C4-2B (cell line): ENCODE data around the gene FBXL16.
A peak's percentile ranks its signal among the peaks of the same experiment; 100 is the strongest.

Source experiments
- H3K27ac ChIP-seq: fragments of 450-650 bp; 2 replicates; pipeline ENCODE4 v1.5.1; 2017
- ZFX ChIP-seq: fragments of 450-650 bp; IDR thresholded peaks from 2 replicates; pipeline ENCODE4 v1.6.1; 2017
- TF ChIP-seq, protein P1 (sequence below): fragments of 450-650 bp; conservative IDR thresholded peaks from 2 replicates; pipeline ENCODE4 v1.5.1; 2017; ENCODE audit warnings: mild to moderate bottlenecking

The FBXL16 gene

DNA sequence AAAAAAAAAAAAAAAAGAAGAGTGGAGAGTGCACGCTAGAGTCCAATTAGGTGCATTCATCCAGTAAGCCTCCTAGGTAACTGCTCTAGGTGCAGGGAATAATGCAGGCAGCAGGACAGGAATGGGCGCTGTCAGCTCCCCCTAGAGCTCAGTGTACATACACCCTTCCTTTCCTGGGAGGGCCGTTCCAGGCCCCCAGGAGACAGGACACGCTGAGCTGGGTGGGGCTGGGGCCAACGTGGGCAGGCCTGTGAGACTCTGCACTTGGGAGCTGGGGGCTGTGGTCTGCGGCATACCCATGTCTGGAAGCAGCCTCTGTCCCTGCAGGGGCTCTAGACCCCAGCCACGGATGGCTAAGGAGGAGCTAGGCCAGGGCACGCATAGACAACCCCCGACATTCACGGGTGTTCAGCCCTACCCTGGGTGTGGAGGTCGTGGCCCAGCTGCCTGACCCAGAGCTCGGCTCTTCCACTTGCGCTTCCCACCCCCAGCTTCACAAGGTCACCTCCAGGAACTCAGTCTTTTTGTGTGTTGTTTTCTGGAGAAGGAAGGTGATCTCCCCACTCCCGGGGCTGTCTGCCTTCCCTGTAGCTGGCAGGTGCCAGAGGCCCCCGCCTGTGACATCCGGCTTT lies 14.3 kb upstream of the FBXL16 start:
- TF ChIP-seq ZFX: no peak
- TF ChIP-seq, protein P1, sequence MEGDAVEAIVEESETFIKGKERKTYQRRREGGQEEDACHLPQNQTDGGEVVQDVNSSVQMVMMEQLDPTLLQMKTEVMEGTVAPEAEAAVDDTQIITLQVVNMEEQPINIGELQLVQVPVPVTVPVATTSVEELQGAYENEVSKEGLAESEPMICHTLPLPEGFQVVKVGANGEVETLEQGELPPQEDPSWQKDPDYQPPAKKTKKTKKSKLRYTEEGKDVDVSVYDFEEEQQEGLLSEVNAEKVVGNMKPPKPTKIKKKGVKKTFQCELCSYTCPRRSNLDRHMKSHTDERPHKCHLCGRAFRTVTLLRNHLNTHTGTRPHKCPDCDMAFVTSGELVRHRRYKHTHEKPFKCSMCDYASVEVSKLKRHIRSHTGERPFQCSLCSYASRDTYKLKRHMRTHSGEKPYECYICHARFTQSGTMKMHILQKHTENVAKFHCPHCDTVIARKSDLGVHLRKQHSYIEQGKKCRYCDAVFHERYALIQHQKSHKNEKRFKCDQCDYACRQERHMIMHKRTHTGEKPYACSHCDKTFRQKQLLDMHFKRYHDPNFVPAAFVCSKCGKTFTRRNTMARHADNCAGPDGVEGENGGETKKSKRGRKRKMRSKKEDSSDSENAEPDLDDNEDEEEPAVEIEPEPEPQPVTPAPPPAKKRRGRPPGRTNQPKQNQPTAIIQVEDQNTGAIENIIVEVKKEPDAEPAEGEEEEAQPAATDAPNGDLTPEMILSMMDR: peak; percentile 32
- H3K27ac ChIP-seq: peak overlapping the region; percentile 100

DNA sequence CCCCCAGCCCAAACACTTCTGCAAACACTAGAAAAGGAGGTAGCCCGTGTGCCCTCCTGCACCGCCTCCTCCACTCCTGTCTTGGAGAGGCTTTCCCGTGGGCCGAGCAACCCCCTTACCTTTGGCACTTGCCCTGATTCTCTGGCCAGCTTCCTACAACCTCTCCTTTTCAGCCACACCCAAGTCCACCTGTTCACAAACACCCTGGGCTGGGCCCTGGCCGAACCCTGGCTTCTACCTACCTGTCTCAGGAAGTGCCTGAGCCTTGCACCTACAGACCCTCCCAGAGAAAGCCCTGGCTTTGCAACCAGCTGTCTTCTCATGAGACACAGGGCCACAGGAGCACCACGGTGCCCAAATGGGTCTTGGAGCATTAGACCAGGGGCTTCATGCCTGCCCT lies 13.3 kb upstream of the FBXL16 start:
- TF ChIP-seq, protein P1: no peak
- no peak for TF ChIP-seq ZFX
- H3K27ac ChIP-seq: peak overlapping the region; percentile 100; the same call in 1 of the 2 replicates

DNA sequence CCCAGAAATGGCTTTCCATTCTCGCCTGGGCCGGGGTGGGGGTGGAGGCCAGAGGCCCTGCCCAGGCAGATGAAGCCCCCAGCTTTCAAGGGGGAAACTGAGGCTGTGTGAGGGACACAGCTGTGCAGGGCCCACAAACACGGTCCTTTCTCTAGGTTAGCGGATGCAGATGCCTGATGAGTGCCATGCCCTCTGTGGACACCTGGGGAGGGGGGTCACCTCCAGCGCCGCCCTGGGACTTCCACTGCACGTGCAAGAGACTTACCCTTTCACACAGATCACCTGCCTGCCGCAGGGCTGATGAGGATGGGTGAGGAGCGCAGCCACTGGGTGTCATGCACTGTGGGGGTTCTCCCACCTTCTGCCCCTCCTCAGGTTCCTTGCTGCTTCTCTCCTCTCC lies 12.8 kb upstream of the FBXL16 start:
- TF ChIP-seq, protein P1: no peak
- TF ChIP-seq ZFX: no peak
- H3K27ac ChIP-seq: no peak overlapping the region; the same call in 1 of the 2 replicates

DNA sequence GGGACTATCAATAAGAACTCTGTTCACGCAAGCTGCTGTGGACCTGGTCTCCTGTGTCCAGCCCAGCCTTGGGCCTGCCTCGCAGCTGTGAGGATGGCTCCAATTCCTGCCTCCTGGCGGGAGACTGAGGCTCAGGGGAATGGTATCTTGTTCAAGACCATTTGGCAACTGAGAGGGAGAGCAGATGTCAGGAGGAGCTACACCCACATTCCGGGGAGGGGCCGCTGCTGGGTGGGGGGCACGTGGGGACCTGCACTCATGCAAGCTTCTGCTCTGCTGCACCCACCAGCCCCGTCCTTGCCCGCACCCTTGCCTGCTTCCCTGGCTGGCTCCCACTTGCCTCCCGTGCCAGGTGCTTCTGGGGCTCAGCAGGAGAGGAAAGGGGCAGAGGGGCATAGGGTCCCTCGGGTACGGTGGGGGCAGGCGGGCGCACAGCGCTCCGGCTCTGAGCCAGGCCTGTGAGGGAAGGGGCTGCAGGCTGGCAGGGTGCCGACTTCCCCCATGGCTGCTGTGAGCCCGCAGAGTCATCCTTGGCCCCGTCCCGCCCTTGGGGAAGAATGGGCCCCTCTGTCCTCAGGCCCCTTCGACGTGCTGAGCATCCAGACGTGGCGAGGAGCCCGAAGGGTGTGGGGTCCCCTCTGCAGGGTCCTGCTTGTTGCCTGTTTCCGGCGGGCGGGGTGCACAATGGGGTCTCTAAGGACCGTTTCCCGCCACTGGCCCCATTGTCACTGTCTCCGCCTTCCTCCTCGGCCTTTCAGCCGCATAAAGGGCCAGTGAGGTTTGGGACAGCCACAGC lies 12.0 kb upstream of the FBXL16 start:
- TF ChIP-seq, protein P1: no peak
- no peak for TF ChIP-seq ZFX
- H3K27ac ChIP-seq: no peak overlapping the region

DNA sequence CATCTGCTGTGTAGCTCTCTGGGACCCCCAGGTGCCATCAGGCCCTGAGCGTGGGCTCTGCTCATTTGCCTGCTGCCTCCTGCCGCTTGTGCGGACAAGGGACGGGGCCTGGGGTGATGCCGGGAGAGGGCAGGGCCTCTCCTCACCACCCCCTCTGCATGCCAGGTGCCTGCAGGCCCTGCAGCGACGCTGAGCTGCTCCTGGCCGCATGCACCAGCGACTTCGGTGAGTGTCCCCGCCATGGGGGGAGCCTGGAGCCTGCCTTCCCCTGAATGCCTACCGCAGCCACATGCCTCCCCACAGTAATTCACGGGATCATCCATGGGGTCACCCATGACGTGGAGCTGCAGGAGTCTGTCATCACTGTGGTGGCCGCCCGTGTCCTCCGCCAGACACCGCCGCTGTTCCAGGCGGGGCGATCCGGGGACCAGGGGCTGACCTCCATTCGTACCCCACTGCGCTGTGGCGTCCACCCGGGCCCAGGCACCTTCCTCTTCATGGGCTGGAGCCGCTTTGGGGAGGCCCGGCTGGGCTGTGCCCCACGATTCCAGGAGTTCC lies 11.2 kb upstream of the FBXL16 start:
- H3K27ac ChIP-seq: peak overlapping the region; percentile 82
- no peak for TF ChIP-seq ZFX
- TF ChIP-seq, protein P1: no peak

DNA sequence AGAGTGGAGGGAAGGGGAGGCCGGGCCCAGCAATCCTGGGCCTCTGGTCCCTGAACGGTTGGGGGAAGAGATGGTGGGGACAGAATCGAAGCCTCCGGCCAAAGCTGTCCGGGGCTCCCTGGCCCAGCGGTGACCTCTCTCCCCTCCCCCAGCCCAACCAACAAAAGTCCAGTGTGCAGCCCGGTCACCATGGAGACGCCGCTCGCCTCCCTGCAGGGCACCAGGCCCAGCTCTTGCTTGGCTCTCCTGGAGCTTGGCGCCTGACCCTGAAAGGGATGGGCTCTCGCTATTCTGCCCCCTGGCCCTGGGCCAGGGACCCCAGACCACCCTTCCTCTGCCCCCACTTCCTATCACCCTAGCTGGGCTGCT lies 10.6 kb upstream of the FBXL16 start:
- peak overlapping the region; percentile 82 for H3K27ac ChIP-seq
- no peak for TF ChIP-seq ZFX
- TF ChIP-seq, protein P1: no peak
